ENCODE measurements around the gene CABS1. TPM values are rescaled to one million over a fixed set of nuclear protein-coding genes. Genes with fewer than 3 reads are reported as not detected.

CABS1 gene
- polyA plus RNA-seq, 1 experiment = not detected

- no peak for DNase-seq (ENCODE audit: low read depth)
- POLR2A ChIA-PET = no interaction called here
- Histone ChIP-seq H3K27me3 (ENCODE audit: control insufficient read depth, insufficient read depth, low read length) (no peaks in the 10 kb centered on the region), H3K36me3 (ENCODE audit: control insufficient read depth, insufficient read depth, low read length) (no peaks in the 10 kb centered on the region), H3K4me3 (ENCODE audit: low read depth, low read length) (no peak overlapping the region)
- CTCF ChIA-PET = no interaction called here
- TF ChIP-seq CTCF (IDR thresholded peaks at IDR 0.05; ENCODE audit: insufficient read depth, low read depth, low read length) = no peak
Observed at GRCh38 chr4:70356185-70356584, 21.4 kb downstream of the CABS1 start.

DNA sequence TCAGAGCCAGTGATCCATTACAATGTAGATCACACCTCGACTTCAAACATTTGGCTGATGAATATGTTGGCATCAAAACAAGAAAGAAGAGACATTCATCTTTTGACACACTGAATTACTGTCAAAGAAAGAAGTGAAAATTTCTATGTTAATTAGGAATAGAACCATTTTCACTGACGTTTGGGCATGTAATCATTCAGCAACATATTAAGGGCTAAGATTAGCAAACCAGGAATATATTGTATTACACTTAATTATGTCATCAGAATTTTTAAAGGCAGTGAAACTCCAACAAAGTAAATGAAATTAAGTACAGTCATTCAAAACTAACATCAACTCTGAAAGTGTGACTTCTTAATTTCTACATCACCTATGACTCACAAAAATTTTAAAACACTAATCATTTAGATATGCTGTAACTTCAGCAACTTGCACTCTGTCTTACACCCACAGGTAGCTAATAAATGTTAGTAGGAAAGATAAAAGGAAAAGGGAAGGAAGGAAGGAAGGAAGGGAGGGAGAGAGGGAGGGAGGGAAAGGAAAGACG, 24.4 kb downstream of the CABS1 start:
- no peaks in the 10 kb centered on the region for H3K36me3 ChIP-seq (ENCODE audit: control insufficient read depth, insufficient read depth, low read length)
- CTCF ChIA-PET = no interaction called here
- POLR2A ChIA-PET = no interaction called here
- H3K4me3 ChIP-seq (ENCODE audit: low read depth, low read length) = no peak overlapping the region
- no peak for TF ChIP-seq CTCF (IDR thresholded peaks at IDR 0.05; ENCODE audit: insufficient read depth, low read depth, low read length)
- H3K27me3 ChIP-seq (ENCODE audit: control insufficient read depth, insufficient read depth, low read length) = no peaks in the 10 kb centered on the region
- no peak for DNase-seq (ENCODE audit: low read depth)

- H3K27me3 ChIP-seq (ENCODE audit: control insufficient read depth, insufficient read depth, low read length) = no peaks in the 10 kb centered on the region
Observed at GRCh38 chr4:70360460-70360859, 25.7 kb downstream of the CABS1 start, which contains the start of gene SMR3A. Gene SMR3A, plus strand, starts transcription at chr4:70360760. Its CDS starts 1,356 bp downstream, at chr4:70362116.

GRCh38 chr4:70364002-70364401, 29.2 kb downstream of the CABS1 start:
- Histone ChIP-seq H3K27me3 (ENCODE audit: control insufficient read depth, insufficient read depth, low read length) (no peaks in the 10 kb centered on the region), H3K4me3 (ENCODE audit: low read depth, low read length) (no peak overlapping the region), H3K36me3 (ENCODE audit: control insufficient read depth, insufficient read depth, low read length) (no peaks in the 10 kb centered on the region)
- DNase-seq (ENCODE audit: low read depth) = no peak
- ChIA-PET POLR2A (no interaction called here), CTCF (no interaction called here)
- no peak for TF ChIP-seq CTCF (IDR thresholded peaks at IDR 0.05; ENCODE audit: insufficient read depth, low read depth, low read length)

More at GRCh38 chr4:70360460-70360859, 25.7 kb downstream of the CABS1 start, which contains the start of gene SMR3A:
- DNase-seq (ENCODE audit: low read depth) = no peak
- POLR2A ChIA-PET = no interaction called here
- TF ChIP-seq CTCF (IDR thresholded peaks at IDR 0.05; ENCODE audit: insufficient read depth, low read depth, low read length) = no peak
- no peak within 1 kb of the TSS for H3K4me3 ChIP-seq (ENCODE audit: low read depth, low read length)
- H3K36me3 ChIP-seq (ENCODE audit: control insufficient read depth, insufficient read depth, low read length) = no peaks in the 10 kb centered on the region
- CTCF ChIA-PET = interaction anchor here (0.6 kb wide), 1 partner anchor 83 kb away, joined by 3 read pairs; no protein-coding TSS in a partner anchor

- Histone ChIP-seq H3K27me3 (ENCODE audit: control insufficient read depth, insufficient read depth, low read length) (no peaks in the 10 kb centered on the region), H3K36me3 (ENCODE audit: control insufficient read depth, insufficient read depth, low read length) (no peaks in the 10 kb centered on the region), H3K4me3 (ENCODE audit: low read depth, low read length) (no peak overlapping the region)
- TF ChIP-seq CTCF (IDR thresholded peaks at IDR 0.05; ENCODE audit: insufficient read depth, low read depth, low read length) = no peak
- POLR2A ChIA-PET = no interaction called here
- CTCF ChIA-PET = no interaction called here
- DNase-seq (ENCODE audit: low read depth) = no peak
Observed at GRCh38 chr4:70365479-70365878, 30.7 kb downstream of the CABS1 start.
